Activated naive CD4-positive, alpha-beta T cell treated with Interleukin-2 at 50 U/mL for 16 hours (primary cell): ENCODE data around the gene STARD13.

Experiments used
- DNase-seq: peaks from one replicate; pipeline ENCODE4 v3.0.0-alpha.2; 2020

Gene STARD13

DNA sequence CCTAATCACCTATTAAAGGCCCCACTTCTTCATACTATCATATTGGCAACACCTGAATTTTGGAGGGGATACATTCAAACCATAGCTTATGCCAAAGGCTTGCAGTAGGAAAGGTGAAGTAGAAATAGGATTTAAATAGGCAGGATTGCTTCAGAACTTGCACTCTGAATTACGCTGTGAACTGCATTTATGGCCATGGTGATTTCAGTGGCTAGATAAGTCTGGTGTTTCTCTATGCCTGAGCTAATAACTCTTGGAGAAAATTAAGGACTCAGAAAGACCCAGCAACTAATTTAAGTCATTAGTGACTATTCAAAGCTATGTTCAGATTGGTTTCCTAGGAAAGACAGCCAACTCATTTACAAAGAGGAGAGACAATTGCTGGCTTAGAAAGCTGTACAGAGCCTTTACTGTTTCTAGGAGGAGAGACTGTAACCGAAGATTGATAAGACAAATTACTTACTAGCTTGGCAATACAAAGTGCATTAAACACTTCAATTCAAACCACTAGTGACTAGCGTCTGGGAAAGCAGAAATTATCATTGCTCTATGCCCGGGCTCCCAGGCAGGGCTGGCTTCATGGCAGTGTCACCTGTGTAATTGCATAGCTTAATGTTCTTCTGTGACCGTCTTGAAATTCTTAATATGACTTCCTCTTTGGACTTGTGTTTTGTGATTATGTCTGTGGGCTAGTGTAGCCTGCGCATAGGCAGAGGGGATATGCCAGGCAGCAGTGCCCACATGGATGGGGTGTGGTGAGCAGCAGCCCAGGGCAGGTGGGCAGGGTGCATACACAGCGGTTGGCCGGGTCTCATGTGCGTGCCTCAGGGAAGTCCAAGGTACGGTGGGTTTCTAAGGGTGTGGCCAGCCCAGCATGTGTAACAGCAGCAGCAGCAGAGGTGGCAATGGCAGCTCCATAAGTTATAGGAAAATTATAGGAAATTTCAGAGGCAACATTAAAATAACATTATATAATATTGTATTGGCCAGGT lies 209.3 kb downstream of the STARD13 start:
- DNase-seq, result no peak

GRCh38 chr13:33073338-33073737 lies 212.2 kb downstream of the STARD13 start:
- no peak for DNase-seq

- DNase-seq, result no peak
Measured at GRCh38 chr13:33072759-33073158, 212.8 kb downstream of the STARD13 start.

GRCh38 chr13:33072282-33072681 lies 213.3 kb downstream of the STARD13 start:
- DNase-seq, result no peak

DNA sequence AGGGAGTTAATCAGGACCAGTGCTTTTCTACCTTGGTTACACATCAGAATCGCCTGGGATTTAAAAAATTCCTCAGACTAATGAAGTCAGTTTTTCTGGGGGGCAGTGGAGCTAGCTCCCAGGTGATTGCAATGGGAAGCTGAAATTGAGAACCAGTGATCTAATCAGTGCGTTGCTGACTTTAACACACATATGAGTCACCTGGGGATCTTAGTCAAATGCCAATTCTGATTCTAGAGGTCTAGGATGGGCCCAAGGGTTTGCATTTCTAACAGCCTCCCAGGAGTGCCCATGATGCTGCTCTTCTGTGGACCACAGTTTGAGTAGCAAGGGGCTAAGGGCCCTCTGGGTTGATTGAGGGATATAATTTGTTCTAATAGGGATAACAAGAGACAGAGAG lies 214.8 kb downstream of the STARD13 start:
- no peak for DNase-seq

GRCh38 chr13:33069365-33069764 lies 216.2 kb downstream of the STARD13 start:
- no peak for DNase-seq

DNA sequence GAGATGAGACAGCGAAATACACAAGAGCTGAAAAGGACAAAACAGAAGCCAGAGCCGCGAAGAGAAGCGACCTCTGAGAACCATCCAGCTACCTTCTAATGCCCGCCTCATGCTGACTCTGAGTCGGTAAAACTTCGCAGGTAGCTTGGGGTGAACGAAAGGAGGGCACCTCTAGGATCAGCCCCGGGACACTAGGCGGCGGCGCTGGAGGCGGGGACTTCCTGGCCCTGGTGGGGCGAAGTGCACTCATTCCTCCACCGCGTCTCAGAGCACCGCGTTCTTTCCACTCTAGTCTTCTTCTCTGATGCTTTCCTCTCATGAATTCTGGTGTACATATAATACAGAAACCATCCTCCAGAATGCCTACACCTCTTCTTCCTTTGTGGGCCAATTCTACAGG lies 219.2 kb downstream of the STARD13 start:
- DNase-seq, result no peak

- no peak for DNase-seq
Measured at GRCh38 chr13:33060815-33061214, 224.7 kb downstream of the STARD13 start.

DNA sequence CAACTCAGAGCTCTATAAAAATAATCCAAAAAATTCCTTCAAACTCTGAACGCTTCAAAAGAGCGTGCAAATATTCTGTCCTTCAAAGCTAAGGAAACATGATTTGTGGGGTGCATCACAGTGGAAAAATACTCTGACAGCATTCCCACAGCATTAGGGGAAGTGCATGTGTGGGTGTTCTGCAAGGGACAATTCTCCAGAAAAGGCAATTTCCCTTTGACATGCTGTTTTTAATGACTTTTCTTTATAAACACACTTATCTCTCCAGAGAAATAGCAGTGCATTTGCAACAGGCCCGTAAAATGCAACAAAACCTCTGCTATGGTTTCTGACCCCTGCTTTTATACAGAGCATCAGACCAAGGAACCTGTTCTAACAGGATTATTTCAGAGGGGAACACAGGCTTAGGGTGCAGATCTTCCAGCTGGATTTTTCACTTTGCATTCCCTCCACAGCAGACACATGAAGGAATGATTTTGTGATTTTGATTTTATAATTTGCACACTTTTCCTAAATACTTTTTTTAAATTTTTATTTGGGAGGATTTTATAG lies 226.7 kb downstream of the STARD13 start:
- no peak for DNase-seq

DNA sequence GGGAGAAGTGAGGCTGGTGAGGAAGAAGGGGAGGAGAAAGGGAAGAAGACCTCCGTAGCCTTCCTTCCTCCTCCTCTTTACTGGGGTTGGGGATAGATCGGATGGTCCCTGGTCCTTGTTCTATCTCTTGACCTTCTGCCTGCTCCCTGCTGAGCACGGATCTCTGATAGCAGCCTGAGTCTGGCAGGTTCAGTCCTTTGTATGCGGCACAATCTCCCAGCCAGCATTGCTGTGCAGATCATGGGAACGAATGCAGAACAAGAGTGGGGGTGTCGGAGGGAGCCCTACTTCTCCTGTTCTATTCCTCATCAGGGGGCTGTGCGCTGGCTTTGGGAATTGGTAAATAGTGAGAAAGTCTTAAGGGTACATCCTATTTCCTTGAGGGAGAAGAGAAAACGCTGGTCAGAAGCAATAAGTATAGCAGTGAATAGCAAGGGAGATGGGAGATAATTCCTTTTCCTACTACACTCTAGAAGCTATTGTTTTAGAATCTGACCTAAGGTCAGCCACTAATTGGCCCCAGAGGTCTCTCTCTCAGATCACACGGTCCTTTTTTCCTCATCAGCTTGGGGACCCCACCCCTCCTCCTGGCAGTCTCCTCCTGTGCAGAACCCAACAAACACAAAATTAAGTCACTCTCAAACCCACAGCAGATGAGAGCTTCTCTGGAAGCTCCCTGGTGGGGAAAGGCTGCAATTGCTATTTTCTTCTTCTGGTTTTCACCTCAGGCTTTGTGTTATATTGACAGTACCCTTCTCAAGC lies 228.4 kb downstream of the STARD13 start:
- DNase-seq, result no peak

- DNase-seq, result no peak
Measured at GRCh38 chr13:33053397-33054066, 232.0 kb downstream of the STARD13 start.
